ENCODE results near the gene POTEM.
"Not testable (repeated sequence)": the region's sequence is repeated elsewhere in the genome, so short reads cannot be mapped to it uniquely, and the experiment has no call there.

POTEM gene

DNA sequence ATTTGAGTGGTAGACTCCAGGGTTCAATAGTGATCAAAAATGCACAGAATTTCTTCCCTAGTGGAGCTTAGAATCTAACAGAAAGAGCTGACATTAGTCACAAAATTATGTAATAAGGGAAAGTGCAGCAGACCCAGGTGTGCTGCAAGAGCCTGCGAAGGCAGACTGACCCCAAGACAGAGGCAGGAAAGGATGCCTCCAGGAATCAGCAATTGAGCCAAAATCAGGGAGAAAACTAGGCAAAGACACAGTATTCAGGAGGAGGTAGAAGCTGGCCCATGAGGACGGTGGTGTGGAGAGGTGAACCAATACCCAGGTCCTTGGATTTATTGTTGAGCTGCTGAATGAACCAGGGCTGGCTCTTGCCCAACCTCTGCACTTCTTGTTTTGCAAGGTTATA is 76.2 kb downstream of the POTEM start:
- H3K9me2 ChIP-seq (replicated peaks; ENCODE audit: insufficient read depth, low read length); H2AFZ ChIP-seq (ENCODE audit: low read depth, low read length, severe bottlenecking); H3K27me3 ChIP-seq (ENCODE audit: low read length); H3F3A ChIP-seq (ENCODE audit: insufficient read depth); H4K20me1 ChIP-seq (ENCODE audit: low read depth, low read length); H3K9ac ChIP-seq (ENCODE audit: low read length); H3K27ac ChIP-seq (ENCODE audit: low read depth, low read length); H3K9me3 ChIP-seq (ENCODE audit: insufficient read depth, low read length); H3K4me3 ChIP-seq (ENCODE audit: insufficient read depth, low read length, poor library complexity, severe bottlenecking); H3K79me2 ChIP-seq (ENCODE audit: insufficient read depth, low read length); H3K36me3 ChIP-seq (ENCODE audit: low read length); H3K4me2 ChIP-seq (ENCODE audit: low read depth, low read length, poor library complexity, severe bottlenecking): not testable (repeated sequence)
